CD4-positive, alpha-beta T cell treated with Interleukin-15 for 1 hour (primary cell): ENCODE data around the gene KY.

Source experiments
- DNase-seq: peaks from one replicate; pipeline ENCODE4 v3.0.0-alpha.2; 2020

KY gene

GRCh38 chr3:134617608-134618477 is 33.0 kb downstream of the KY start:
- no peak for DNase-seq

- no peak for DNase-seq
These were observed 35.1 kb downstream of the KY start for GRCh38 chr3:134615743-134616142.

GRCh38 chr3:134614955-134615354 is 35.9 kb downstream of the KY start:
- no peak for DNase-seq

DNA sequence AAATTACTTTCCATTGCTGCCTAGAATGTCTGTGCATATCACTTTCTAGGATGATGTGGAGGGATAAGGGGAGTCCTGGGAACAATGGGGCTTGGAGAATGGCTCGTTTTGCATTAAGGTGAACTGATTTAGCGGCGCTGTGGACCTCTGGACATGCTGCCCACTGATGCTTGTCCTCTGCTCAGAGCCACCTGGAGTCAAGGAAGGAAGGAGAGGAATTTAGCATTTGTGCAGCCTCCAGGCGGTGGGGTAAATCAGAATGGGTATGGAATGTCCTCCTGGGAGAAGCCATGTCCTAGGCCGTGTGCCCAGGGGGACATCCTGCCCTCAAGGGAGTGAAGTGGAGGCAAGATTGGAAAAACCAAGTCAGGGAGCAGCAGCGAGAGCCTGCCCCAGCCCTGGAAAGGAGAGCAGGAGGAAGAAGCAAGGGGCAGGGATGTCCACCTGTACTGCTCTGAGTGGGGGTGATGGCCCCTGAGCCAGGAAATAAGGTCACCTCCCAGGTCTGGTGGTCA is 37.8 kb downstream of the KY start:
- no peak for DNase-seq

DNA sequence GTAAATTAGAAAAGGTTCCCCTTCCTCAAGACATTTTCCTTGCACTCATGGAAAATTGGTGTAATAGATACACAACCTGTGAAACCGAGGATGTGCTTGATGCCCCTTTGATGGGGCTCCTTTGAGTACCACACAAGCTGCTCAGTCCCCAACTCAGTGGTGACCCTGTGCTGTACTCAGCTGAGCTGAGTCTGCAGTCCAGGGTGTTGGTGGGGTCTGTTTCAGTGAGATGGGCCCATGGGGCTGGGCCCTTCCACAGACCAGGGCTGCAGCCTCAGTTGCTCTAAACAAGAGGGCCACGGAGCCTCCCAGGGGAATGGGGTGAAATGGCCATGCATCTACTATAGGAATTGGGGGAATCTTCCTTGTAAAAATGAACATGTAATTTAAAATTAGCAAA is 39.3 kb downstream of the KY start:
- no peak for DNase-seq

GRCh38 chr3:134610432-134611385 is 40.1 kb downstream of the KY start:
- no peak for DNase-seq

DNA sequence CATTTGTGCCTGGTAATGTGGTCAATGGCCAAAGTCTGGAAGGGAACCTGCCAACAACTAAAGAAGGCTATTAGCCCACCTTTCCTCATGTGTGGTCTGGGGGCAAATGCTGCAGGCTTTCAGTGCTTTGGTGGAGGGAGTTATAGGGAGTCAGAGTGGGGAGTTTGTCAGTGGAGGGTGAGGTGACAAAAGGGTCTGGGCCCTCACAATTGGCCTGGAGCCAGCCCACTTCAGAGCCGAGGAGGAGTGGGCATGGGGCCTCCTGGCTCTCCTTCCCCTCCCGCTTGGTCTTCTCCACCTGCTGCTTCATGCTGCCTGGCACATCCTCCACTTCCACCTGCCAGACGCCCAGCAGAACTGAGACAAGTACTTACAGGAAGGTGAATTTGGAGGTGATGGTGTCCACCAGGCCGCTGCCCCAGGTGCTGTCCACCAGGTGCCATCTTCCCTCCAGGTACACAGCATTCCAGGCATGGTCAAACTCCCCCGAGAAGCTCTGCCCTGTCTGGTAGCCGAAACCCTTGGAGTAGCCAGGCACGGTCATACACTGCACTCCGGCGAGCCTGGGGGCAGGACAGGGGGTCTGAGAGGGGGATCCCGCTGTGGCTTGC is 40.9 kb downstream of the KY start:
- DNase-seq = no peak

GRCh38 chr3:134608771-134609435 is 41.9 kb downstream of the KY start:
- no peak for DNase-seq

GRCh38 chr3:134608023-134608770 is 42.6 kb downstream of the KY start:
- no peak for DNase-seq

GRCh38 chr3:134607054-134608022 is 43.5 kb downstream of the KY start:
- no peak for DNase-seq

- DNase-seq = no peak
These were observed 44.5 kb downstream of the KY start for GRCh38 chr3:134606033-134607025.

DNA sequence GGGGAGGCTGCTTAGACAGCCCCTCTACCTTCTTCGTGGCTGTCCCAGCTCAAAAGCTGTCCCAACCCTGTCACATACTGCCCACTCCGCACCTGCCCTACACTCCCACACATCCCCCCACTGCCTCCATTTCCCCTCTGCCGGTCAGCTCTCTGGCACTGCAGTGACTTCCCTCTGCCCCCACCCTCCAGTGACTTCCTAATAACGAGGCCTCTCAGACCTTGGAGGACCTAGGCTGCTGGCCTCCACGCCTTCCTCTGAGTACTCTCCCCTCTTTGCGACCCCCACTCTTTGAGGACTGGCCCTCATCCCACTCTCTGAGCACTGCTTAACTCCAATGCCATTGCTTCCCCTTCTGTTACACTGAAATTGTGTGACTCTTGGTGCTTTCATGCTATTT is 45.3 kb downstream of the KY start:
- DNase-seq = no peak

DNA sequence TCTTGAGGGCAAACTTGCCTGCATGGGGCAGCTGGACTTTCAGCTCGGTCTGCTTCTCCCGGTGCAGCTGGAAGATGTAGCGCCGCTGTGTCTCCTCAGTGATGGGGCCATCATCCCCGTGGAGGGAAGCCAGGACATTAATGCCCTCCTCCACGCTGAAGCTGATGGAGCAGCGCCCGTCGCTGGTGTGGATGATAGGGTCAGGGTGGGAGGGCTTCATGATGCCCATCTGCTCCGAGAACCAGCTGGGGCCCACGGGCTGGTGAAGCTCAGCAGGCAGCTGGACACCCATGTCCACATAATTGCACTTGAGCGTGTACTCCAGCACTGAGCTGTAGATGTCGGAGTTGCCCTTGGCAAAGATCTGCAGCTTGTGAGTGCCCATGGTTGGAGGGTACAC is 46.9 kb downstream of the KY start:
- no peak for DNase-seq

- DNase-seq = no peak
These were observed 47.3 kb downstream of the KY start for GRCh38 chr3:134603480-134603879.

DNA sequence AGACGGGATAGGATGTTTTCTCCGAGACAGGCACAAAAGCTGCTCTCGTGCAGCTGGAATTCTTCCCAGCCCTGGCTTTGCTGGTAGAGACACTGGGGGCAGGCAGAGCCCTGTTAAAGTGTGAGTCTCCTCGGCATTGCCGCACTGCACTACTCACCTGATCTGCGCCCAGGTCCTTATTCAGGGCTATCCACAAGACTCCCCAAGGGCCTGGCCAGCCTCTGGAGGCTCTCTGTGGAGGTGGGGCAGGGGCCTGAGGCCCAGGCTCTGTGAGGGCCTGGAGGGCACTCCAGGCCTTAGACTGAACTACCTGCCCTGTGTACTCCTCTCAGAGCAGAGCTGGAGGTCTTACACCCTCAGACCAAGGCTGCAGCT is 48.4 kb downstream of the KY start:
- no peak for DNase-seq

DNA sequence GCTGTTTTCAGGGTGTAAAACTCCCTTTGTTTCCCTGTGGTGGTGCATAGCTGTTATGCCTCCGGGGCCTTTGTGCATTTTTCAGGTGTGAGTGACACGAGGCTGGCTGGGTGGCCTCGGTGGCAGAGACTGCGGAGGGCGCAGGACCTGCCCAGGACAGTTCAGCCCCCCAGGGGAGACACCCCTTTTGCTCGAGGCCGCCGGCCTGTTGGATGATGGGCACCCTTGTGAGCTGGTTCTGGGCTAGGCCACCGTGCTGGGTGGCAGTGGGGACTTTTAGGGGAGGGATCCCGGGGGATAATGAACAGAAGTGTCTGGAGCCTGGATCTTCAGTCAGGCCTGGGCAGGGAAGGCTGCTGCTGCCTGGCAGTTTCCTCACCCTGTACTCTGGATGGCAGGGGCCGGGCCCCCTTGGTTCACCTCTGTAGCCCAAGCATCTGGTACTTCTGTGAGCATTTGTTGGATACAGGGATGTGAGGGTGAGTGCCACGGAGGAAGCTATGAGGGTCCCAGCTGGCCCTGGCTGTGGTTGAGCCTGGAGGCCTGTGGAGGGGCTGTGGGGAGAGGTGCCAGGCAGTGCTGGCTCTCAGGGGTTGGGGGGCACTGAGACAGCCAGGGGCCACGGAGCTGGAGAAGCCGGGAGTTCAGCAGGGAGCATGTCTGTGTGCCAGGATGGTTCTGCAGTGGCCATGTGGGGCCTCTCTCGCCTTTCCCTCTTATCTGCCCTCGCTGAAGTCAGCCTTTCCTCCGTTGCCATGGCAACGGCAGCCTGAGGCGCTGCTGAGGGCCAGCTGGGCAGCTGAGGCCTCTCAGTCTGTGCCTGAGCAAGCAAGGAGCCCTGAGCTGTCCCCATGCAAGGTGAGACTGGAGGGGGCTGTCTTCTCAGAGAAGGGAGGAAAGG is 49.0 kb downstream of the KY start:
- no peak for DNase-seq

- DNase-seq = peak; percentile 52
These were observed 49.9 kb downstream of the KY start for GRCh38 chr3:134600685-134601463.
